ENCODE results near the gene UQCRQ. TPM values are rescaled to one million over a fixed set of nuclear protein-coding genes. Genes with fewer than 3 reads are reported as not detected.

The UQCRQ gene
- polyA plus RNA-seq, 3 donors from 2014 or later: 554 to 923 (median 597) TPM

DNA sequence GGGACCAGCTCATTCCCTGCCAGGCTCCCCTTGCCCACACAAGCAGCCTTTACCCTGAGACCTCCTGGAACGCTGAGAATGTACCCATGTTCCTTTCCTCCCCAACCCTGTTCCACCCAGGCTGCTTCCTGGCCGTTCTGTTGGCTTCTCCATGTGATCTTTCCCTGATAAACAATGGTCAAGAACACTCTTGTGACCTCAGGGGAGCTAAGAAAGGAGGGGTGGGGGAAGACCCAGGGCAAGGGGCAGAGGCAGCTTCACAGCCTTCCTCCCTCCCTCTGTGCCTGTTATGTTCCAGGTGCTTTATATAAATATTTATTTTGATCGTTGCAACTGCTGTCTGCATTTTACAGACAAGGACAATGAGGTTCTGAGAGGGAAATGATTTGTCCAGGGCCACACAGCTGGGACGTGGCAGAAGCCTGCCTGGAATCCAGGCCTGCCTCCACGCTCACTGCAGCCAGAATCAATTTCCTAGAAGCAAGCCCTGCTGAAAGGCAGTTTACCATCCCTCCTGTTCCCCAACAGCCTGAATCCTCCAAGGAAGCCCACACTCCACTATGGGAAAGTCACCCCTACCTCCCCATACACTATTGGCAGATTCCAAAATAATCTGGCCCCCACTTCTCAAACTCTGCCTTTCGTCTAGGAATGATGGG lies 39.9 kb upstream of the UQCRQ start:
- Mint-ChIP-seq H3K4me3 (peak overlapping the region in 3 of 5 donors; percentile 14 to 51 (median 30)), H3K27ac (no peak overlapping the region), H3K9me3 (no peaks in the 10 kb centered on the region), H3K27me3 (ENCODE audit: low read depth in 3 of 3) (peaks cover 12 to 20% (median 14%) of the 10 kb centered on the region in 3 donors), H3K36me3 (peaks cover 0 to 3% (median 0%) of the 10 kb centered on the region in 3 donors), H3K4me1 (peaks cover 10 to 11% of the 10 kb centered on the region in 2 donors)
- no peak for DNase-seq

DNA sequence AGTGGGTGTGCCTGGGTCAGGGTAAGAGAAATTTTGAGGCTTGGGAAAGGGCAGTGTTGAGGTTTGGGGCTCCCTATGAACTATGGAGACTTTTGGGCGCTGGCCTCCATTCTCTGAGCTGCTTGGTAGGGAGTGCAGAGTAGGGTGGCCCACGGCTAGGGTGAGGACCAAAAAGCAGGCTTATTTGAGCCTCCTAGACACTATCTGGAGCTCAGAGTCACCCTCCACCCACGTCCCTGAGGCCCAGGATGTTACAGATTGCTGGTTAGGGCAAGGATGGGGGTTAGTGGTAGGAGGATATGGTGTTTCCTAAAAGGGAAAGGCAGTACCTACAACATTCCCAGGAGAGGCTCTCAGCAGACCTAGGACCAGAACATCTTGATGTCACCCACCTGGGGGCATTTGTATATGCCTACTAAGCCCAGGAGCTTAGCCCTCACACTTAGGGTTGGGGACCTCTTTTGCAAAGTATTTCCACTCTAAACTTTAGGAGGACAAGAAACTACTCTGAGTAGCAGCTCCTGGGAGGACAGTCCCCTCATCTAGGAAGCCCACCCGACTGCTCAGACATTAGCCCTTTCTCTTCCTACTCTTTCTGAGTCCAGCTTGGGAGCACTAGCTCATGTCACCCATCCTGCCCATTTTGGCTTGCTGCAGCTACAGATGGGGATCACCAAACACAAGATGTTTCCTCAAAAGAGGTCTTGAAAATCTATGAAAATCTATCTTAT lies 38.3 kb upstream of the UQCRQ start:
- Mint-ChIP-seq H3K27me3 (ENCODE audit: low read depth in 3 of 3) (peaks cover 12 to 17% (median 12%) of the 10 kb centered on the region in 3 donors), H3K9me3 (no peaks in the 10 kb centered on the region), H3K36me3 (peaks cover 0 to 3% (median 0%) of the 10 kb centered on the region in 3 donors), H3K4me3 (peak overlapping the region in 1 of 5 donors; percentile 47), H3K27ac (no peak overlapping the region), H3K4me1 (peaks cover 10 to 11% of the 10 kb centered on the region in 2 donors)
- no peak for DNase-seq

DNA sequence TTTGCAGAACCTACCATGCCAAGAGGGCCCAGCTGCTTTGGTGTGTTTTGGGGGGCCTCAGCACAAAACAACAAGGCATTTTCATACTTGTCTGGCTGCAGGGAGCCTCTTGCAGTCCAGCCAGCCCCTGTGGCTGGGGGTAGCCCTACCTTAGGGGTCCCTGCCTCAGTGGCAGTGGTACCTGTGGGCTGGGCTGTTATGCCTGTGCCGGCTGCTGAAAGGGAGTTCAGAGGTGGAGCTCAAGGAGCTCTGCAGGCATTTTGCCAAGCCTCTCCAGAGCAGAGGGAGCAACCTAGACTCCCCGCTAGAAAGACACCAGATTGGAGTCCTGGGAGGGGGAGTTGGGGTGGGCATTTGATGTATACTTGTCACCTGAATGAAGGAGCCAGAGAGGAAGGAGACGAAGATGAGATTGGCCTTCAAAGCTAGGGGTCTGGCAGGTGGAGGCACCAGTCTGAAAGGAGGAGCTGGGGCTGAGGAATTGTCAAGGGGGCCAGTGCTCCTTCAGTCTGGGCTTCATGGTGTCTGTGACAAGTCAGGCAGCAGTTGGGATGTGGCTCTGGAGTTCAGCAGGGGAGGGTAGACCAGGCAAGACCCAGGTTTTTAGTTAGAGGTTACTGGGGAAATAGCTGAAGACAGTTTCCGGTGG lies 37.5 kb upstream of the UQCRQ start:
- no peak overlapping the region for H3K27ac Mint-ChIP-seq
- peaks cover 0 to 3% (median 0%) of the 10 kb centered on the region in 3 donors for H3K36me3 Mint-ChIP-seq
- peak overlapping the region; percentile 73 to 90 (median 87) for H3K4me3 Mint-ChIP-seq
- no peak for DNase-seq
- no peaks in the 10 kb centered on the region for H3K9me3 Mint-ChIP-seq
- H3K4me1 Mint-ChIP-seq: peaks cover 9 to 11% of the 10 kb centered on the region in 2 donors
- H3K27me3 Mint-ChIP-seq (ENCODE audit: low read depth in 3 of 3): peaks cover 12 to 13% (median 12%) of the 10 kb centered on the region in 3 donors

DNA sequence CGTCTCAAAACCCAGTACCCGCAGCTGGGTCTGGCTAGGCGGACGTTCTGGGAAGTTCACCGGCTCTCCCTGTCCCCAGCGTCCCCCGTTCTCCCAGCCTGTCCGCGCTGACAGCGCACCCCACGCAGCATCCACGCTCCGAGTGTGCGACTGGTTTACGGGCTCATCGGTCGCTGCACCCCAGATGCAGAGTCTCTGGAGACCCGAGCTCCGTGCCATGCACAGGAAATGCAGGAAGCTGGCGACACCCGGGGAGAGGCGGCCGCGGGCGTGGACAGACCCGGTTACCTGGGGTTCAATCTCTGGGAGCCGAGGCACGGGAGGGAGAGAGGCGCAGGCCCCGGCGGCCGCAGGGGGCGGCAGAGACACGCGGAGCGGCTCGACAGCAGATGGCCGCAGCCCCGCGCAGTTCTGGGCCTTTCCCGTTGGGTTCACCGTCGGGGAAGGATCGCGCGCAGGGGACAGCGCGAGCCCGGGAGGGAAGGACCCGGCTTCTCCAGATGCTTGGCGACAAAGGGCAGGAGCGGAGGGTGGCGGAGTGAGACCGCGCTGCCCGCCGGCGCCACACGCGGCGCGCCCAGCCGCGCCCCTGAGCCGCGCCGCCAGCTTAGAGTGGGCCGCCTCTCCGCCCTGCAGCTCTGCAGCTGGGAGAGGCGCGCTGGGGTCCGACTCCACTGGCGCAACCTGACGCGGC lies 36.6 kb upstream of the UQCRQ start:
- Mint-ChIP-seq H3K27ac (peak overlapping the region in 2 of 6 donors; percentile 62 to 91), H3K4me3 (peak overlapping the region; percentile 87 to 93 (median 90)), H3K4me1 (peaks cover 8 to 11% of the 10 kb centered on the region in 2 donors), H3K36me3 (peaks cover 0 to 3% (median 0%) of the 10 kb centered on the region in 3 donors), H3K9me3 (no peaks in the 10 kb centered on the region), H3K27me3 (ENCODE audit: low read depth in 3 of 3) (peaks cover 7 to 10% (median 8%) of the 10 kb centered on the region in 3 donors)
- peak; percentile 57 to 66 (median 63) for DNase-seq

- peak within 1 kb of the TSS in 3 of 6 donors; percentile 20 to 91 (median 62) for H3K27ac Mint-ChIP-seq
- peaks cover 8 to 11% of the 10 kb centered on the region in 2 donors for H3K4me1 Mint-ChIP-seq
- peak; percentile 15 to 34 (median 17) for DNase-seq
- peaks cover 5 to 10% (median 8%) of the 10 kb centered on the region in 3 donors for H3K27me3 Mint-ChIP-seq (ENCODE audit: low read depth in 3 of 3)
- no peaks in the 10 kb centered on the region for H3K9me3 Mint-ChIP-seq
- H3K4me3 Mint-ChIP-seq: peak within 1 kb of the TSS; percentile 87 to 93 (median 90)
- peaks cover 0 to 3% (median 0%) of the 10 kb centered on the region in 3 donors for H3K36me3 Mint-ChIP-seq
Observed at GRCh38 chr5:132830436-132831094, 35.9 kb upstream of the UQCRQ start, which contains the start of gene SHROOM1. Gene SHROOM1, minus strand, starts transcription at chr5:132830647. Its CDS starts 4,507 bp downstream, at chr5:132826140.

DNA sequence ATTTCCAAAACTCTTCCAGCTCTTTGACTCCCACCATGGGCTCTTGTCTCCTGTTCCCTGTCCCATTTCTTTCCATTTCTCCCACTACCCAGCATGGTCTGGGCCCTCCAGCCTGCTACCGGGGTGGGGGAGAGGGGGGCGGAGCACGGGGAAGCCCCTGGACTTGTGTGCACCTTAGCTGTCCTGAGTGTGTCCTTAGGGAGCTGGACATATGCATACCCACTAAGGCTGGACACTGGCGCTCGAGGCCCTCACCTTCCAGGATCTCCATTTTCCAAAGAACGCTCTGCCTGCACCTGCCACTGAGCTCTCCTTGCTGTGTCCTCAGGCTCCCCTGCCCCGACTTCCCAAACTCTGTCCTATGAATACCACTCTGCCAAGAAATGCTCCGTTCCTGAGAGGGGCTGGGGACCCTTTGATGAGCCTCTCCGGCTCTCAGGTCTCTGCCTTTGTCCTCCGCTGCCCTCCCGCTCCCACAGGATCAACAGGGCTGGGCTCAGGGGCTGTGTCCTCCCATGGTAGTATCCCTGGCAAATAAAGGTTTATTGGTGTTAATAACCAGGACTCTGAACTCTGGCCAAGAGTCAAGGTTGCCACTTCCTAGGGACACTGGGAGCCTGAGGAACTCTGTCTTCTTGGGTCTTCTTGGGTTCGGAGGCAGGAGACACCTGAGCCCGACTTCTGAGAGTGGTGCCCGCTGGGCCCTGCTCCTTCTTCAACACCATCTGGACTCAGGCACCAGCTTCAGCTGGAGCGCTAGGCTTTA lies 35.2 kb upstream of the UQCRQ start:
- H3K9me3 Mint-ChIP-seq: no peaks in the 10 kb centered on the region
- H3K27me3 Mint-ChIP-seq (ENCODE audit: low read depth in 3 of 3): peaks cover 5 to 10% (median 8%) of the 10 kb centered on the region in 3 donors
- H3K4me3 Mint-ChIP-seq: peak overlapping the region; percentile 71 to 85 (median 79)
- H3K4me1 Mint-ChIP-seq: peaks cover 8 to 11% of the 10 kb centered on the region in 2 donors
- DNase-seq: no peak
- H3K36me3 Mint-ChIP-seq: peaks cover 0 to 3% (median 0%) of the 10 kb centered on the region in 3 donors
- H3K27ac Mint-ChIP-seq: peak overlapping the region in 3 of 6 donors; percentile 10 to 89 (median 20)

- H3K27ac Mint-ChIP-seq: no peak overlapping the region
- peaks cover 0 to 3% (median 0%) of the 10 kb centered on the region in 3 donors for H3K36me3 Mint-ChIP-seq
- H3K4me3 Mint-ChIP-seq: peak overlapping the region in 4 of 5 donors; percentile 15 to 48 (median 24)
- H3K4me1 Mint-ChIP-seq: peaks cover 7 to 11% of the 10 kb centered on the region in 2 donors
- H3K27me3 Mint-ChIP-seq (ENCODE audit: low read depth in 3 of 3): peaks cover 2 to 3% (median 3%) of the 10 kb centered on the region in 3 donors
- H3K9me3 Mint-ChIP-seq: no peaks in the 10 kb centered on the region
- DNase-seq: no peak
Observed at GRCh38 chr5:132832612-132833011, 33.8 kb upstream of the UQCRQ start.

- peaks cover 0 to 3% (median 3%) of the 10 kb centered on the region in 3 donors for H3K27me3 Mint-ChIP-seq (ENCODE audit: low read depth in 3 of 3)
- no peak overlapping the region for H3K27ac Mint-ChIP-seq
Observed at GRCh38 chr5:132834057-132834456, 32.4 kb upstream of the UQCRQ start.

GRCh38 chr5:132836852-132837251 lies 29.6 kb upstream of the UQCRQ start:
- Mint-ChIP-seq H3K4me1 (no peaks in the 10 kb centered on the region), H3K27me3 (ENCODE audit: low read depth in 3 of 3) (no peaks in the 10 kb centered on the region), H3K4me3 (no peak overlapping the region), H3K9me3 (no peaks in the 10 kb centered on the region), H3K36me3 (no peaks in the 10 kb centered on the region), H3K27ac (no peak overlapping the region)
- no peak for DNase-seq

More at GRCh38 chr5:132834057-132834456, 32.4 kb upstream of the UQCRQ start:
- H3K4me3 Mint-ChIP-seq: no peak overlapping the region
- no peaks in the 10 kb centered on the region for H3K9me3 Mint-ChIP-seq
- H3K4me1 Mint-ChIP-seq: peaks cover 6 to 10% of the 10 kb centered on the region in 2 donors
- no peak for DNase-seq
- peaks cover 0 to 3% (median 0%) of the 10 kb centered on the region in 3 donors for H3K36me3 Mint-ChIP-seq

DNA sequence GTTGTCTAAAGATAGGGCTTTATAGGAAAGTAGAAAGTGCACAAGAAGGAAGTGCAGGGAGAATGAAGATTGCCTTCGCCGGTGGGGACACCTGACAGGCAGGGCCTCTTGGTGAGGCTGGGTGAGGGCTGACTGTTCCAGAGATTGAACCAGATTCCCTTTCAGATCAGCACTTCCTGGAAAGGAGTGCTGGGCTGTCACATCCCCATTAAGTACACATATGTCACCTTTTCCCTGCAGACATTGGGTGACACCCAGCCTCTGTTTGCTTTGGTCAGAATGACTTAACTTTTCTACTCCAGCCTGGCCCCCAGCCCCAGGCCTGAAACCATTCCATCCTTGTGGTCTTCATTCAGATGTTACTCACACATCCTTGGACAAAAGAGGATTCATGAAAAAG lies 28.6 kb upstream of the UQCRQ start:
- DNase-seq: no peak
- H3K4me1 Mint-ChIP-seq: no peaks in the 10 kb centered on the region
- H3K4me3 Mint-ChIP-seq: no peak overlapping the region
- no peaks in the 10 kb centered on the region for H3K27me3 Mint-ChIP-seq (ENCODE audit: low read depth in 3 of 3)
- H3K9me3 Mint-ChIP-seq: no peaks in the 10 kb centered on the region
- no peak overlapping the region for H3K27ac Mint-ChIP-seq
- no peaks in the 10 kb centered on the region for H3K36me3 Mint-ChIP-seq

GRCh38 chr5:132838516-132839282 lies 27.7 kb upstream of the UQCRQ start:
- Mint-ChIP-seq H3K36me3 (no peaks in the 10 kb centered on the region), H3K4me3 (no peak overlapping the region), H3K9me3 (no peaks in the 10 kb centered on the region), H3K27ac (no peak overlapping the region), H3K27me3 (ENCODE audit: low read depth in 3 of 3) (no peaks in the 10 kb centered on the region), H3K4me1 (no peaks in the 10 kb centered on the region)
- DNase-seq: no peak

Measured in immature natural killer cell (primary cell).